ENCODE measurements around the gene ZBTB7C. TPM values are rescaled to one million over a fixed set of nuclear protein-coding genes. Genes with fewer than 3 reads are reported as not detected.

Gene ZBTB7C
- total and polyA plus RNA-seq, 4 donors: 3.2 to 10.9 (median 3.7) TPM

GRCh38 chr18:48250362-48250907 lies 158.7 kb downstream of the ZBTB7C start:
- DNase-seq: no peak
- no peaks in the 10 kb centered on the region for H3K4me1 ChIP-seq (ENCODE audit: control insufficient read depth in 5 of 5, insufficient read depth in 5 of 5, low read length in 5 of 5)
- ATAC-seq (ENCODE audit: insufficient read depth, low FRiP score): no peak
- peaks cover 0 to 2% (median 0%) of the 10 kb centered on the region in 4 donors for H3K9me3 ChIP-seq (ENCODE audit: control insufficient read depth in 4 of 4, insufficient read depth in 3 of 4, low read length in 3 of 4)
- no peaks in the 10 kb centered on the region for H3K36me3 ChIP-seq (ENCODE audit: control insufficient read depth in 4 of 4, insufficient read depth in 4 of 4, low read length in 4 of 4)
- H3K9ac ChIP-seq (ENCODE audit: insufficient read depth in 1 of 2, low read length in 2 of 2): no peak overlapping the region
- no peak overlapping the region for H3K4me3 ChIP-seq
- WGBS, 2 donors: 88 to 94% methylated on average over 1 of the region's 1 CpG
- no peak for TF ChIP-seq CTCF (IDR thresholded peaks at IDR 0.05; ENCODE audit: control extremely low read depth, extremely low read depth)
- H3K27me3 ChIP-seq (ENCODE audit: control insufficient read depth in 3 of 3, insufficient read depth in 3 of 3, low read length in 2 of 3): no peaks in the 10 kb centered on the region
- no peak overlapping the region for H3K27ac ChIP-seq (ENCODE audit: low read depth in 1 of 2, low read length in 1 of 2)

GRCh38 chr18:48249854-48250253 lies 159.3 kb downstream of the ZBTB7C start:
- Histone ChIP-seq H3K9ac (ENCODE audit: insufficient read depth in 1 of 2, low read length in 2 of 2) (no peak overlapping the region), H3K27ac (ENCODE audit: low read depth in 1 of 2, low read length in 1 of 2) (no peak overlapping the region), H3K36me3 (ENCODE audit: control insufficient read depth in 4 of 4, insufficient read depth in 4 of 4, low read length in 4 of 4) (no peaks in the 10 kb centered on the region), H3K4me3 (no peak overlapping the region), H3K4me1 (ENCODE audit: control insufficient read depth in 5 of 5, insufficient read depth in 5 of 5, low read length in 5 of 5) (no peaks in the 10 kb centered on the region), H3K9me3 (ENCODE audit: control insufficient read depth in 4 of 4, insufficient read depth in 3 of 4, low read length in 3 of 4) (peaks cover 0 to 2% (median 0%) of the 10 kb centered on the region in 4 donors), H3K27me3 (ENCODE audit: control insufficient read depth in 3 of 3, insufficient read depth in 3 of 3, low read length in 2 of 3) (no peaks in the 10 kb centered on the region)
- DNase-seq: no peak
- WGBS, 2 donors: 76 to 83% methylated on average over 5 of the region's 5 CpGs
- no peak for TF ChIP-seq CTCF (IDR thresholded peaks at IDR 0.05; ENCODE audit: control extremely low read depth, extremely low read depth)
- no peak for ATAC-seq (ENCODE audit: insufficient read depth, low FRiP score)

- H3K4me3 ChIP-seq: no peak overlapping the region
- DNase-seq (no peak), ATAC-seq (ENCODE audit: insufficient read depth, low FRiP score) (no peak)
- H3K36me3 ChIP-seq (ENCODE audit: control insufficient read depth in 4 of 4, insufficient read depth in 4 of 4, low read length in 4 of 4): no peaks in the 10 kb centered on the region
- no peaks in the 10 kb centered on the region for H3K27me3 ChIP-seq (ENCODE audit: control insufficient read depth in 3 of 3, insufficient read depth in 3 of 3, low read length in 2 of 3)
- H3K27ac ChIP-seq (ENCODE audit: low read depth in 1 of 2, low read length in 1 of 2): no peak overlapping the region
- peaks cover 0 to 7% (median under 1%) of the 10 kb centered on the region in 4 donors for H3K9me3 ChIP-seq (ENCODE audit: control insufficient read depth in 4 of 4, insufficient read depth in 3 of 4, low read length in 3 of 4)
- H3K4me1 ChIP-seq (ENCODE audit: control insufficient read depth in 5 of 5, insufficient read depth in 5 of 5, low read length in 5 of 5): no peaks in the 10 kb centered on the region
- no peak overlapping the region for H3K9ac ChIP-seq (ENCODE audit: insufficient read depth in 1 of 2, low read length in 2 of 2)
- TF ChIP-seq CTCF (IDR thresholded peaks at IDR 0.05; ENCODE audit: control extremely low read depth, extremely low read depth): no peak
Observed at GRCh38 chr18:48244530-48244929, 164.7 kb downstream of the ZBTB7C start.

GRCh38 chr18:48238636-48239035 lies 170.5 kb downstream of the ZBTB7C start:
- TF ChIP-seq CTCF (IDR thresholded peaks at IDR 0.05; ENCODE audit: control extremely low read depth, extremely low read depth): no peak

More at GRCh38 chr18:48238636-48239035, 170.5 kb downstream of the ZBTB7C start:
- H3K27ac ChIP-seq (ENCODE audit: low read depth in 1 of 2, low read length in 1 of 2): no peak overlapping the region
- ATAC-seq (ENCODE audit: insufficient read depth, low FRiP score) (no peak), DNase-seq (no peak)
- no peaks in the 10 kb centered on the region for H3K27me3 ChIP-seq (ENCODE audit: control insufficient read depth in 3 of 3, insufficient read depth in 3 of 3, low read length in 2 of 3)
- peaks cover 0 to 7% (median 3%) of the 10 kb centered on the region in 4 donors for H3K9me3 ChIP-seq (ENCODE audit: control insufficient read depth in 4 of 4, insufficient read depth in 3 of 4, low read length in 3 of 4)
- no peaks in the 10 kb centered on the region for H3K36me3 ChIP-seq (ENCODE audit: control insufficient read depth in 4 of 4, insufficient read depth in 4 of 4, low read length in 4 of 4)
- WGBS, 2 donors: 38 to 39% methylated on average over 3 of the region's 3 CpGs
- H3K4me1 ChIP-seq (ENCODE audit: control insufficient read depth in 5 of 5, insufficient read depth in 5 of 5, low read length in 5 of 5): peaks cover 0 to 3% (median 0%) of the 10 kb centered on the region in 5 donors
- no peak overlapping the region for H3K4me3 ChIP-seq
- no peak overlapping the region for H3K9ac ChIP-seq (ENCODE audit: insufficient read depth in 1 of 2, low read length in 2 of 2)

Measured in lung (tissue), 12 donors.